Amniotic epithelial cell (primary cell): ENCODE measurements around the gene OR52L1.

Experiments
- DNase-seq: peaks from one replicate; pipeline ENCODE4 v3.0.0-alpha.2; 2010; ENCODE audit warnings: low read depth

The OR52L1 gene

DNA sequence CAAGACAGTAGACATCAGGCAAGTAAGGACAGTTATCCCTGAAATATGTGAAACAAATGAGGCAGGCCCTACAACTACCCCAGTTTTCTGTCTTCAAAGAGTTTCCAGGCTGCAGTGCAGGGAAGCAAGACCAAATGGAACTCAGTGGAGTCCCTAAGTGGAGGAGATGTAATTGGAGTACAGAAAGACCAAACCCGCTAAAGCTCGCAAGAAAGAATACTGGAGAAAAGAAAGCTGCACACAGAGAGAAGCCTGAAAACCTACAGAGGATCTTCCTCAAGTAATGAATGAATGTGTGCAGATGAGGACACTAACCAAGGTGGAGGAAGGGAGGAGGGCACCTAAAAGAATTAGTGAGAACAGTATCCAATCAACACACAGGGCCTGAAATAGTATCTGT is 46.0 kb downstream of the OR52L1 start:
- DNase-seq, result no peak

DNA sequence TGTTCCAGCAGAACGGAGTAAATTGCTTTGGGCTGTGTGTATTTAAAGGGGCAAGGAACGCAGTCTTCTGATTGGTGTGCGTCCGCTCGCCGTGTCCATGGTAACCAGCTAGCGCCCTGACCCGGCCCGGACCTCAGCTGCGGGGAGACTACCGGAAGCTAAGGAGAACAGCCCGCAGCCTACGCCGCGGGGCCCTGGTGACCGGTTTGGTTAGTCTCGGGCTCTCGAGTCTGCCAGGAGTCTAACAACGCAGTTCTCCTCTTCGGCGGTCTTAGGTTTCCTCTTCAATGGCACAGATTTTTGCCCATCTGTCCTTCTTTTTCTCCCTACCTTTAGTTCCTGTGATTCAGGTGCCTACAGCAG is 48.2 kb downstream of the OR52L1 start:
- no peak for DNase-seq

DNA sequence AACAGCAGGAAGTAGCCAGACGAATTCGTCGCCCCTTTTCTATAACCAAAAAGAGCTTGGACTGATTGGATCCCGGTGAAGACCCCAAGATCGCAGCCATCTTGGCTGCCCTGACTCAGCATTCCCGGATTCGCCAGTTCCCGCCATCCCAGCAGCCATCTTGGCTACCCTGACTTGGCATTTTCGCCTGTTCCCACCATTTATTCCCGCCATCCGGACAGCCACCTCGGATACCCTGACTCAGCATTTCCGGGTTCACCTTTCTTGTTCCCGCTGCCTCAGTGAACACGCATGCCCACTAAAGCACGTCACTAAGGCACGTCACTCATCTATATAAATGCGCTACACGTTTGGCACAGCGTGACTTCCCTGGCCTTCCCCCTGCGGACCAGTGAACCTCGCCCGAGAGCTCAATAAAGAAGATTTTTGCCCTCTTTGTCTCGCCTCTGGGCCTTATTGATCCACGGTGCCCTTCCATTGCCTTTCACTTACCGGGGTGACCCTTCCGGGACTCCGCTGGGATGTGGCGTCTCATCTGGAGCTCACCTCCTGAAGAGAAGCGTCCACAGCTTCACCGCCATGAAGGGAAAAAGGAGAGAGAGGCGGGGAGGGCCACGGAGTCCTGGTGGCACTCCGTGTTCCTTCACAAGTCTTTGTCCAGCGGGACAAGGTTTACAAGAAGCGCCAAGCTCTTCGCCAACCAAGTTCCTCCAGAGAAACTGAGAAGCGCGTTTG is 48.8 kb downstream of the OR52L1 start:
- DNase-seq, result no peak
